ENCODE results near the gene TMEM63B. TPM values are rescaled to one million over a fixed set of nuclear protein-coding genes. Genes with fewer than 3 reads are reported as not detected.

Gene TMEM63B
- total RNA-seq, 6 donors from 2014 or later = 89.8 to 198 (median 128) TPM

- Histone ChIP-seq H3K36me3 (peaks cover 12 to 55% (median 39%) of the 10 kb centered on the region in 4 donors), H3K9me3 (no peaks in the 10 kb centered on the region), H3K4me3 (no peak overlapping the region), H3K4me1 (peaks cover 0 to 8% (median 0%) of the 10 kb centered on the region in 4 donors), H3K27ac (no peak overlapping the region), H3K27me3 (no peaks in the 10 kb centered on the region)
- DNase-seq = peak; percentile 81 to 96
- TF ChIP-seq EP300 (IDR thresholded peaks at IDR 0.05) = no peak
- no peak for TF ChIP-seq POLR2AphosphoS5 (IDR thresholded peaks at IDR 0.05)
- TF ChIP-seq, protein P1, sequence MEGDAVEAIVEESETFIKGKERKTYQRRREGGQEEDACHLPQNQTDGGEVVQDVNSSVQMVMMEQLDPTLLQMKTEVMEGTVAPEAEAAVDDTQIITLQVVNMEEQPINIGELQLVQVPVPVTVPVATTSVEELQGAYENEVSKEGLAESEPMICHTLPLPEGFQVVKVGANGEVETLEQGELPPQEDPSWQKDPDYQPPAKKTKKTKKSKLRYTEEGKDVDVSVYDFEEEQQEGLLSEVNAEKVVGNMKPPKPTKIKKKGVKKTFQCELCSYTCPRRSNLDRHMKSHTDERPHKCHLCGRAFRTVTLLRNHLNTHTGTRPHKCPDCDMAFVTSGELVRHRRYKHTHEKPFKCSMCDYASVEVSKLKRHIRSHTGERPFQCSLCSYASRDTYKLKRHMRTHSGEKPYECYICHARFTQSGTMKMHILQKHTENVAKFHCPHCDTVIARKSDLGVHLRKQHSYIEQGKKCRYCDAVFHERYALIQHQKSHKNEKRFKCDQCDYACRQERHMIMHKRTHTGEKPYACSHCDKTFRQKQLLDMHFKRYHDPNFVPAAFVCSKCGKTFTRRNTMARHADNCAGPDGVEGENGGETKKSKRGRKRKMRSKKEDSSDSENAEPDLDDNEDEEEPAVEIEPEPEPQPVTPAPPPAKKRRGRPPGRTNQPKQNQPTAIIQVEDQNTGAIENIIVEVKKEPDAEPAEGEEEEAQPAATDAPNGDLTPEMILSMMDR (IDR thresholded peaks at IDR 0.05) = peak; percentile 97 to 99 (median 98)
- ATAC-seq (ENCODE audit: low FRiP score in 2 of 2) = peak; percentile 83 to 89
- WGBS, 2 donors = 16 to 100% methylated on average over 1 to 28 of the region's 31 CpGs
These were observed 24.2 kb downstream of the TMEM63B start for GRCh38 chr6:44151348-44152108.

DNA sequence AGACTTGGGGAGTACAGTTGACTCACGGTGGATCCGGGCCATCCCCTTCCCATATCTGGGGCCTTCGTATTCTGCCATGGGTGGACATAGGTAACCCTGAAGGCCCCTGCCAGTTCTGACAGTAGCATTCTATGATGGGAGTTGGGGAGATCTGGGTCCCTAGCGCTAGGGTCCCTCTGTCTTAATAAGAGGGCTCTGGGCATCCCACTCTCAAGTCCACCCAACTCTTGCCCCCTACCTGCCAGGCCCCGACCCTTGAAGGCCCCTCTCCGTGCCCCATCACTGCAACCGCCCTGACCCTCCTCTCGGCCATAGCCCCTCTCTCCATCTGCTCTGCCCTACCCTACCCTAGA, 24.7 kb downstream of the TMEM63B start:
- no peak for ATAC-seq (ENCODE audit: low FRiP score in 2 of 2)
- 50 to 81% methylated on average over 5 to 8 of the region's 8 CpGs for WGBS, 2 donors
- H3K9me3 ChIP-seq = no peaks in the 10 kb centered on the region
- H3K27ac ChIP-seq = no peak overlapping the region
- H3K4me3 ChIP-seq = no peak overlapping the region
- peaks cover 12 to 49% (median 34%) of the 10 kb centered on the region in 4 donors for H3K36me3 ChIP-seq
- no peak for DNase-seq
- no peaks in the 10 kb centered on the region for H3K27me3 ChIP-seq
- TF ChIP-seq POLR2A (IDR thresholded peaks at IDR 0.05) = no peak
- no peak for TF ChIP-seq EP300 (IDR thresholded peaks at IDR 0.05)
- TF ChIP-seq POLR2AphosphoS5 (IDR thresholded peaks at IDR 0.05) = no peak
- TF ChIP-seq, protein P1 (IDR thresholded peaks at IDR 0.05) = no peak
- H3K4me1 ChIP-seq = peaks cover 0 to 8% (median 0%) of the 10 kb centered on the region in 4 donors

DNA sequence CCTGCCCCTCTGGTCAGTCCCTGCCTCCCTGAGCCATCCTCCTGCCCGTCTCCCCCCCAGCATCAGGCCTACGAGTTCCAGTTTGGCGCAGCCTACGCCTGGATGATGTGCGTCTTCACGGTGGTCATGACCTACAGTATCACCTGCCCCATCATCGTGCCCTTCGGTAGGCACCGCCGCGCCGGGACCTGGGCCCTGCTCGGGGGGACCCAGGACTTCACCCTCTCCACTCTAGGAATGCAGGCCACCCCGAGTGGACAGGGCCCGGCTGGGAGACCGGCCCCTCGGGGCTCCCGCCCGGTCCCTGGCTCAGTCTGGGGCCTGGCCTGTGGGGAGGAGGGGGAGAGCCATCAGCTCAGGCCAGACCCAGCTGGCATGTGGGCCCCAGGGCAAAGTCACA, 25.2 kb downstream of the TMEM63B start:
- DNase-seq = peak in 1 of 2 donors; percentile 83

GRCh38 chr6:44154067-44154466, 26.7 kb downstream of the TMEM63B start:
- peaks cover 0 to 29% (median 16%) of the 10 kb centered on the region in 4 donors for H3K36me3 ChIP-seq
- WGBS, 2 donors = 82 to 90% methylated on average over 10 to 12 of the region's 12 CpGs
- H3K4me1 ChIP-seq = peaks cover 0 to 8% (median 0%) of the 10 kb centered on the region in 4 donors
- H3K27me3 ChIP-seq = no peaks in the 10 kb centered on the region
- H3K27ac ChIP-seq = peak overlapping the region in 1 of 4 donors; percentile 5
- DNase-seq (no peak), ATAC-seq (ENCODE audit: low FRiP score in 2 of 2) (no peak)
- no peak overlapping the region for H3K4me3 ChIP-seq
- TF ChIP-seq POLR2A (IDR thresholded peaks at IDR 0.05) (no peak), EP300 (IDR thresholded peaks at IDR 0.05) (no peak), POLR2AphosphoS5 (IDR thresholded peaks at IDR 0.05) (no peak)
- TF ChIP-seq, protein P1 (IDR thresholded peaks at IDR 0.05) = no peak
- no peaks in the 10 kb centered on the region for H3K9me3 ChIP-seq

More for the DNA sequence above, 25.2 kb downstream of the TMEM63B start:
- WGBS, 2 donors = 93% methylated on average over 10 to 18 of the region's 19 CpGs
- ATAC-seq (ENCODE audit: low FRiP score in 2 of 2) = no peak
- H3K4me3 ChIP-seq = no peak overlapping the region
- H3K27me3 ChIP-seq = no peaks in the 10 kb centered on the region
- no peak overlapping the region for H3K27ac ChIP-seq
- H3K4me1 ChIP-seq = peaks cover 0 to 8% (median 0%) of the 10 kb centered on the region in 4 donors
- TF ChIP-seq EP300 (IDR thresholded peaks at IDR 0.05) = no peak
- TF ChIP-seq POLR2A (IDR thresholded peaks at IDR 0.05) = no peak
- TF ChIP-seq, protein P1 (IDR thresholded peaks at IDR 0.05) = no peak
- no peak for TF ChIP-seq POLR2AphosphoS5 (IDR thresholded peaks at IDR 0.05)
- H3K36me3 ChIP-seq = peaks cover 8 to 45% (median 29%) of the 10 kb centered on the region in 4 donors
- H3K9me3 ChIP-seq = no peaks in the 10 kb centered on the region
